ENCODE measurements around the gene MYO1B.

- no peak for TF ChIP-seq CTCF (conservative IDR thresholded peaks at IDR 0.05; ENCODE audit: low read depth, low read length)
- TF ChIP-seq POLR2A (IDR thresholded peaks at IDR 0.05; ENCODE audit: low read depth, low read length), result no peak
- no peak for TF ChIP-seq MAFK (IDR thresholded peaks at IDR 0.05; ENCODE audit: low read depth, low read length)
- no peak for TF ChIP-seq USF2 (IDR thresholded peaks at IDR 0.05; ENCODE audit: low read depth, low read length)
- no peak for TF ChIP-seq NFE2L2 (IDR thresholded peaks at IDR 0.05; ENCODE audit: low read depth, low read length)
- no peak for TF ChIP-seq SMC3 (IDR thresholded peaks at IDR 0.05; ENCODE audit: low read depth, low read length)
- no peak for TF ChIP-seq FOS (IDR thresholded peaks at IDR 0.05; ENCODE audit: low read depth, low read length)
- no peak for TF ChIP-seq CEBPB (IDR thresholded peaks at IDR 0.05; ENCODE audit: low read depth, low read length)
- TF ChIP-seq RFX5 (IDR thresholded peaks at IDR 0.05; ENCODE audit: low read depth, low read length), result no peak
- no peak for TF ChIP-seq RAD21 (IDR thresholded peaks at IDR 0.05; ENCODE audit: low read length)
- TF ChIP-seq RCOR1 (IDR thresholded peaks at IDR 0.05; ENCODE audit: insufficient replicate concordance, low read length), result no peak
Measured at GRCh38 chr2:191200910-191201309, 44.3 kb upstream of the MYO1B start.

Data from IMR-90 (cell line).